Measurements from ENCODE around the gene TNIK.

The TNIK gene

GRCh38 chr3:171222995-171223394 is 237.2 kb downstream of the TNIK start:
- no peak for DNase-seq

- no peak for DNase-seq
Observed at GRCh38 chr3:171221597-171221996, 238.6 kb downstream of the TNIK start.

- DNase-seq, result no peak
Observed at GRCh38 chr3:171221104-171221503, 239.1 kb downstream of the TNIK start.

GRCh38 chr3:171219258-171219657 is 240.9 kb downstream of the TNIK start:
- peak in 1 of 5 experiments; percentile 46 for DNase-seq

- DNase-seq, result peak in 1 of 5 experiments; percentile 25
Observed at GRCh38 chr3:171218069-171218468, 242.1 kb downstream of the TNIK start.

GRCh38 chr3:171213907-171214306 is 246.3 kb downstream of the TNIK start:
- no peak for DNase-seq

- no peak for DNase-seq
Observed at GRCh38 chr3:171213178-171213577, 247.0 kb downstream of the TNIK start.

- no peak for DNase-seq
Observed at GRCh38 chr3:171212648-171213047, 247.6 kb downstream of the TNIK start.

- no peak for DNase-seq
Observed at GRCh38 chr3:171206283-171206682, 253.9 kb downstream of the TNIK start.

- DNase-seq, result no peak
Observed at GRCh38 chr3:171204942-171205341, 255.3 kb downstream of the TNIK start.

GRCh38 chr3:171201825-171202224 is 258.4 kb downstream of the TNIK start:
- DNase-seq, result no peak

GRCh38 chr3:171200750-171201088 is 259.5 kb downstream of the TNIK start:
- no peak for DNase-seq

- no peak for DNase-seq
Observed at GRCh38 chr3:171200052-171200749, 260.0 kb downstream of the TNIK start.

- no peak for DNase-seq
Observed at GRCh38 chr3:171199473-171199829, 260.8 kb downstream of the TNIK start.

- DNase-seq, result no peak
Observed at GRCh38 chr3:171198781-171199472, 261.3 kb downstream of the TNIK start.

- no peak for DNase-seq
Observed at GRCh38 chr3:171195686-171196085, 264.5 kb downstream of the TNIK start.

- DNase-seq, result no peak
Observed at GRCh38 chr3:171194965-171195364, 265.2 kb downstream of the TNIK start.

GRCh38 chr3:171193693-171194092 is 266.5 kb downstream of the TNIK start:
- no peak for DNase-seq

GRCh38 chr3:171192176-171192854 is 267.9 kb downstream of the TNIK start:
- peak in 1 of 5 experiments; percentile 31 for DNase-seq

- DNase-seq, result no peak
Observed at GRCh38 chr3:171190668-171191067, 269.5 kb downstream of the TNIK start.

GRCh38 chr3:171189394-171190080 is 270.7 kb downstream of the TNIK start:
- DNase-seq, result peak in 1 of 5 experiments; percentile 84

- peak in 1 of 5 experiments; percentile 48 for DNase-seq
Observed at GRCh38 chr3:171187706-171188290, 272.4 kb downstream of the TNIK start.
